MM.1S (cell line): ENCODE measurements around the gene ZNF684.

Experiments used
- DNase-seq: peaks from one replicate; pipeline ENCODE4 v3.0.0-alpha.2; 2015
- H2AFZ ChIP-seq: fragments of 300-600 bp; sonication (generic); 2 replicates; pipeline ENCODE4 v1.6.0; 2016; ENCODE audit warnings: antibody characterized with exemption, low read length
- H3F3A ChIP-seq: fragments of 300-600 bp; sonication (generic); 2 replicates; pipeline ENCODE4 v1.6.1; 2016; ENCODE audit warnings: mild to moderate bottlenecking, antibody characterized with exemption, low read length, moderate library complexity, mixed read lengths; ENCODE audit not compliant: insufficient read depth
- H3K27ac ChIP-seq: fragments of 300-600 bp; sonication (generic); 2 replicates; pipeline ENCODE4 v1.5.1; 2016; ENCODE audit warnings: mild to moderate bottlenecking, low read length
- H3K27me3 ChIP-seq: fragments of 300-600 bp; sonication (generic); replicated peaks from 2 replicates; pipeline ENCODE4 v1.6.0; 2016; ENCODE audit warnings: low read length; ENCODE audit not compliant: insufficient read depth
- H3K36me3 ChIP-seq: fragments of 300-600 bp; sonication (generic); replicated peaks from 2 replicates; pipeline ENCODE4 v1.6.1; 2016; ENCODE audit warnings: mild to moderate bottlenecking, low read length, mixed read lengths; ENCODE audit not compliant: insufficient read depth
- H3K4me1 ChIP-seq: fragments of 300-600 bp; sonication (generic); 2 replicates; pipeline ENCODE4 v1.6.1; 2016; ENCODE audit warnings: low read length, mixed read lengths
- H3K4me2 ChIP-seq: fragments of 300-600 bp; sonication (generic); 2 replicates; pipeline ENCODE4 v1.6.0; 2016; ENCODE audit warnings: low read depth, low read length
- H3K4me3 ChIP-seq: fragments of 300-600 bp; sonication (generic); 2 replicates; pipeline ENCODE4 v1.5.1; 2016; ENCODE audit warnings: low read length, mixed read lengths
- H3K79me2 ChIP-seq: fragments of 300-600 bp; sonication (generic); 2 replicates; pipeline ENCODE4 v1.6.1; 2016; ENCODE audit warnings: mixed run types, low read length, mixed read lengths
- H3K9ac ChIP-seq: fragments of 300-600 bp; sonication (generic); 2 replicates; pipeline ENCODE4 v1.6.1; 2016; ENCODE audit warnings: low read length, mixed read lengths
- H3K9me2 ChIP-seq: fragments of 300-600 bp; sonication (generic); replicated peaks from 2 replicates; pipeline ENCODE4 v1.6.1; 2016; ENCODE audit warnings: mild to moderate bottlenecking, low read length, mixed read lengths; ENCODE audit not compliant: insufficient read depth
- H3K9me3 ChIP-seq: fragments of 300-600 bp; sonication (generic); replicated peaks from 2 replicates; pipeline ENCODE4 v1.6.1; 2016; ENCODE audit warnings: mild to moderate bottlenecking, low read length, mixed read lengths; ENCODE audit not compliant: insufficient read depth
- H4K20me1 ChIP-seq: fragments of 300-600 bp; sonication (generic); 2 replicates; pipeline ENCODE4 v1.6.1; 2016; ENCODE audit warnings: mild to moderate bottlenecking, low read length, moderate library complexity, mixed read lengths; ENCODE audit not compliant: insufficient read depth
- EZH2 ChIP-seq: fragments of 300-600 bp; sonication (generic); optimal IDR thresholded peaks from 2 replicates; pipeline ENCODE3; 2017; ENCODE audit warnings: low read depth, mild to moderate bottlenecking, antibody characterized with exemption, low read length, mixed read lengths
- EZH2phosphoT487 ChIP-seq: fragments of 300-600 bp; sonication (generic); IDR thresholded peaks from 2 replicates; pipeline ENCODE4 v1.6.1; 2018; ENCODE audit warnings: antibody characterized with exemption, low read length
- TF ChIP-seq, protein P1 (sequence below): fragments of 300-600 bp; sonication (generic); IDR thresholded peaks from 2 replicates; pipeline ENCODE4 v1.5.1; 2016; ENCODE audit warnings: antibody characterized with exemption, low read length, mixed read lengths

Gene ZNF684

GRCh38 chr1:40595623-40596022, 64.2 kb downstream of the ZNF684 start:
- no peak for DNase-seq
- Histone ChIP-seq H2AFZ (no peak overlapping the region), H3K27ac (no peak overlapping the region), H3K36me3 (no peaks in the 10 kb centered on the region), H3K79me2 (no peaks in the 10 kb centered on the region), H3K27me3 (no peaks in the 10 kb centered on the region), H3K9me2 (no peaks in the 10 kb centered on the region), H4K20me1 (no peaks in the 10 kb centered on the region), H3K4me1 (no peaks in the 10 kb centered on the region), H3K4me3 (no peak overlapping the region), H3K4me2 (no peak overlapping the region), H3K9ac (no peak overlapping the region), H3F3A (no peaks in the 10 kb centered on the region), H3K9me3 (no peaks in the 10 kb centered on the region)
- TF ChIP-seq, protein P1, sequence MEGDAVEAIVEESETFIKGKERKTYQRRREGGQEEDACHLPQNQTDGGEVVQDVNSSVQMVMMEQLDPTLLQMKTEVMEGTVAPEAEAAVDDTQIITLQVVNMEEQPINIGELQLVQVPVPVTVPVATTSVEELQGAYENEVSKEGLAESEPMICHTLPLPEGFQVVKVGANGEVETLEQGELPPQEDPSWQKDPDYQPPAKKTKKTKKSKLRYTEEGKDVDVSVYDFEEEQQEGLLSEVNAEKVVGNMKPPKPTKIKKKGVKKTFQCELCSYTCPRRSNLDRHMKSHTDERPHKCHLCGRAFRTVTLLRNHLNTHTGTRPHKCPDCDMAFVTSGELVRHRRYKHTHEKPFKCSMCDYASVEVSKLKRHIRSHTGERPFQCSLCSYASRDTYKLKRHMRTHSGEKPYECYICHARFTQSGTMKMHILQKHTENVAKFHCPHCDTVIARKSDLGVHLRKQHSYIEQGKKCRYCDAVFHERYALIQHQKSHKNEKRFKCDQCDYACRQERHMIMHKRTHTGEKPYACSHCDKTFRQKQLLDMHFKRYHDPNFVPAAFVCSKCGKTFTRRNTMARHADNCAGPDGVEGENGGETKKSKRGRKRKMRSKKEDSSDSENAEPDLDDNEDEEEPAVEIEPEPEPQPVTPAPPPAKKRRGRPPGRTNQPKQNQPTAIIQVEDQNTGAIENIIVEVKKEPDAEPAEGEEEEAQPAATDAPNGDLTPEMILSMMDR = no peak
- TF ChIP-seq EZH2 = no peak
- TF ChIP-seq EZH2phosphoT487 = no peak
